ENCODE data around the gene TESK1.

GRCh38 chr9:35603986-35604577, 980 bp upstream of the TESK1 start:
- TF ChIP-seq POLR2A (IDR thresholded peaks at IDR 0.05) (peak in 1 of 2 donors; percentile 62), CTCF (IDR thresholded peaks at IDR 0.05) (peak; percentile 83 to 97 (median 86))
